HCT116 (cell line): ENCODE results near the gene PLEKHM3. TPM values are rescaled to one million over a fixed set of nuclear protein-coding genes. Genes with fewer than 3 reads are reported as not detected.
"Not testable (repeated sequence)": the region's sequence is repeated elsewhere in the genome, so short reads cannot be mapped to it uniquely, and the experiment has no call there.

Source experiments
- ATAC-seq: fragments of 200-7000 bp; cut with Tn5 transposase; 2 replicates; pipeline ENCODE4 v1.9.1; 2020; ENCODE audit warnings: mild to moderate bottlenecking, moderate library complexity
- BruUV-seq: library from RNA; stranded (reverse); fragments of 400-500 nt; replicated peaks from 2 replicates; lab custom pipeline; 2021; lab: Mats Ljungman, UMichigan
- CTCF ChIA-PET: fragments of 300-600 bp; sonication (Branson Sonifier 250); formaldehyde crosslinking; loops from one replicate; lab custom pipeline; 2021; ENCODE audit warnings: antibody characterized with exemption; lab: Charles Lee
- POLR2A ChIA-PET: fragments of 300-600, 350-600 bp; sonication (Branson Sonifier 250); formaldehyde crosslinking; loops from one replicate; lab custom pipeline; 2021; ENCODE audit warnings: antibody characterized with exemption; lab: Charles Lee
- RAD21 ChIA-PET, 2 experiments: fragments of 300-600 bp; sonication (Branson Sonifier 250); formaldehyde crosslinking; loops; one replicate each; lab custom pipeline; 2023; ENCODE audit warnings: low total read pairs in 2 of 2; ENCODE audit not compliant: uncharacterized antibody in 2 of 2, unreplicated experiment in 2 of 2, low non-redundant PET in 1 of 2; lab: Charles Lee
- DNase-seq: peaks from one replicate; pipeline ENCODE4 v3.0.0-alpha.2; 2010; ENCODE audit warnings: low read depth, low spot score
- H2AFZ ChIP-seq: fragments of 200-600 bp; shearing (Covaris generic), sonication (generic); 2 replicates; pipeline ENCODE4 v1.6.1; 2017; ENCODE audit warnings: low read depth, mixed run types, mixed read lengths, antibody characterized with exemption, low read length; ENCODE audit not compliant: poor library complexity, severe bottlenecking
- H3K27ac ChIP-seq: 2 replicates; pipeline ENCODE4 v1.5.1; 2012; ENCODE audit warnings: low read depth, low read length
- H3K27me3 ChIP-seq: fragments of 200-600 bp; sonication (generic); 2 replicates; pipeline ENCODE4 v1.6.1; 2016; ENCODE audit warnings: mixed run types, low read length, mixed read lengths; ENCODE audit not compliant: insufficient read depth
- H3K36me3 ChIP-seq, 2 experiments: fragments of 200-500 bp in 1 of 2; fragments of 200-600 bp in 1 of 2; sonication (Bioruptor generic) in 1 of 2; sonication (generic) in 1 of 2; 2 replicates each; pipeline versions ENCODE4 v1.5.1 to v1.6.1; 2014 to 2016; ENCODE audit warnings: low read length in 2 of 2, inconsistent platforms in 1 of 2, mixed read lengths in 1 of 2, mixed run types in 1 of 2; ENCODE audit not compliant: insufficient read depth in 2 of 2, control insufficient read depth in 1 of 2
- H3K4me1 ChIP-seq, 2 experiments: fragments of 200-600 bp in 1 of 2; sonication (generic) in 1 of 2; 2 replicates each; pipeline versions ENCODE4 v1.5.1 to v1.6.1; 2012 to 2017; ENCODE audit warnings: low read length in 2 of 2, inconsistent platforms in 1 of 2, mild to moderate bottlenecking in 1 of 2, mixed read lengths in 1 of 2, mixed run types in 1 of 2, moderate library complexity in 1 of 2; ENCODE audit not compliant: insufficient read depth in 2 of 2, control insufficient read depth in 1 of 2
- H3K4me2 ChIP-seq: fragments of 200-600 bp; sonication (generic); 2 replicates; pipeline ENCODE4 v1.6.1; 2017; ENCODE audit warnings: mixed run types, low read length, mixed read lengths
- H3K4me3 ChIP-seq, 2 experiments: fragments of 200-600 bp in 1 of 2; sonication (generic) in 1 of 2; replicated peaks in 1 of 2; 2 replicates each; pipeline ENCODE4 v1.5.1; 2011 to 2016; ENCODE audit warnings: low read length in 2 of 2, control low read depth in 1 of 2, low read depth in 1 of 2, mild to moderate bottlenecking in 1 of 2, mixed read lengths in 1 of 2, mixed run types in 1 of 2
- H3K79me2 ChIP-seq: fragments of 200-600 bp; sonication (generic); 2 replicates; pipeline ENCODE4 v1.6.1; 2017; ENCODE audit warnings: mild to moderate bottlenecking, mixed run types, low read length, moderate library complexity, mixed read lengths; ENCODE audit not compliant: insufficient read depth
- H3K9ac ChIP-seq: fragments of 200-600 bp; sonication (generic); 2 replicates; pipeline ENCODE4 v1.6.1; 2016; ENCODE audit warnings: low read length, mixed read lengths
- H3K9me2 ChIP-seq: fragments of 200-600 bp; sonication (generic), shearing (Covaris generic); 2 replicates; pipeline ENCODE4 v1.6.1; 2017; ENCODE audit warnings: mixed run types, mild to moderate bottlenecking, moderate library complexity; ENCODE audit not compliant: insufficient read depth
- H3K9me3 ChIP-seq, 2 experiments: fragments of 200-500 bp in 1 of 2; fragments of 200-600 bp in 1 of 2; sonication (Bioruptor generic) in 1 of 2; sonication (generic) in 1 of 2; 2 replicates each; pipeline ENCODE4 v1.6.1; 2014 to 2017; ENCODE audit warnings: low read length in 2 of 2, mixed read lengths in 2 of 2, inconsistent platforms in 1 of 2, low read depth in 1 of 2, mild to moderate bottlenecking in 1 of 2, mixed run types in 1 of 2, moderate library complexity in 1 of 2; ENCODE audit not compliant: control insufficient read depth in 1 of 2, insufficient read depth in 1 of 2
- H4K20me1 ChIP-seq: fragments of 200-600 bp; sonication (generic), shearing (Covaris generic); 2 replicates; pipeline ENCODE4 v1.6.1; 2017; ENCODE audit warnings: mixed run types, mild to moderate bottlenecking, moderate library complexity; ENCODE audit not compliant: insufficient read depth
- CEBPB ChIP-seq: IDR thresholded peaks from 2 replicates; pipeline ENCODE4 v1.6.1; 2012; ENCODE audit warnings: low read depth
- EGR1 ChIP-seq: IDR thresholded peaks from 2 replicates; pipeline ENCODE4 v1.6.1; 2012; ENCODE audit warnings: low read depth
- ELF1 ChIP-seq: IDR thresholded peaks from 2 replicates; pipeline ENCODE4 v1.6.1; 2012; ENCODE audit warnings: low read depth, borderline replicate concordance
- EZH2 ChIP-seq: fragments of 200-600 bp; sonication (generic); IDR thresholded peaks from 2 replicates; pipeline ENCODE4 v1.6.1; 2017; ENCODE audit warnings: antibody characterized with exemption, mixed run types
- FOSL1 ChIP-seq: IDR thresholded peaks from 2 replicates; pipeline ENCODE4 v1.6.1; 2012; ENCODE audit warnings: low read depth
- MAX ChIP-seq: IDR thresholded peaks from 2 replicates; pipeline ENCODE4 v1.6.1; 2012
- POLR2A ChIP-seq: IDR thresholded peaks from 2 replicates; pipeline ENCODE4 v1.7.0; 2011; ENCODE audit warnings: borderline replicate concordance; ENCODE audit not compliant: insufficient read depth, insufficient read length; ENCODE audit errors: extremely low read depth
- RAD21 ChIP-seq: IDR thresholded peaks from 2 replicates; pipeline ENCODE4 v1.6.1; 2012; ENCODE audit warnings: low read depth, mild to moderate bottlenecking
- REST ChIP-seq: IDR thresholded peaks from 2 replicates; pipeline ENCODE4 v1.6.1; 2012; ENCODE audit warnings: low read depth
- TCF7L2 ChIP-seq: IDR thresholded peaks from 2 replicates; pipeline ENCODE4 v1.7.0; 2011; ENCODE audit warnings: borderline replicate concordance, inconsistent platforms; ENCODE audit not compliant: insufficient read depth, insufficient read length; ENCODE audit errors: extremely low read depth
- ZBTB33 ChIP-seq: IDR thresholded peaks from 2 replicates; pipeline ENCODE4 v1.6.1; 2011; ENCODE audit warnings: mild to moderate bottlenecking, low read length, moderate library complexity; ENCODE audit not compliant: insufficient replicate concordance; ENCODE audit errors: extremely low read depth
- ZFX ChIP-seq: fragments of 450-650 bp; IDR thresholded peaks from 2 replicates; pipeline ENCODE4 v1.6.1; 2017
- intact Hi-C: fragments of 100-400 bp; cut with micrococcal nuclease; formaldehyde crosslinking; loops from 2 replicates; pipeline ENCODE4 v1.10.0; 2022
- total RNA-seq: library from RNA; stranded (reverse); gene quantifications from one replicate; pipeline ENCODE4 v1.2.1, GENCODE V29; 2021; ENCODE audit not compliant: unreplicated experiment

Gene PLEKHM3
- total RNA-seq, 1 experiment from 2014 or later: 6.3 TPM

GRCh38 chr2:208018124-208018712 is 7.1 kb downstream of the PLEKHM3 start:
- H3K4me2 ChIP-seq, H3K79me2 ChIP-seq, H3K9ac ChIP-seq, H3K4me3 ChIP-seq, intact Hi-C loops, BruUV-seq, DNase-seq, H2AFZ ChIP-seq, H4K20me1 ChIP-seq, H3K27ac ChIP-seq, H3K36me3 ChIP-seq, RAD21 ChIA-PET, ATAC-seq, H3K9me3 ChIP-seq, H3K27me3 ChIP-seq, CTCF ChIA-PET, POLR2A ChIA-PET, H3K9me2 ChIP-seq: not testable (repeated sequence)
- H3K4me1 ChIP-seq: peaks cover 6 to 11% of the 10 kb centered on the region in 2 experiments

GRCh38 chr2:208017721-208018120 is 7.6 kb downstream of the PLEKHM3 start:
- no peaks in the 10 kb centered on the region for H3K79me2 ChIP-seq
- no peak overlapping the region for H3K4me3 ChIP-seq
- ATAC-seq (no peak), DNase-seq (no peak)
- H2AFZ ChIP-seq: no peak overlapping the region
- no peak overlapping the region for H3K4me2 ChIP-seq
- TF ChIP-seq TCF7L2 (no peak), EZH2 (no peak), MAX (no peak), POLR2A (no peak), REST (no peak), ZBTB33 (no peak), ELF1 (no peak), RAD21 (no peak), EGR1 (no peak), CEBPB (no peak), ZFX (no peak), FOSL1 (no peak)
- H3K27ac ChIP-seq: no peak overlapping the region
- CTCF ChIA-PET: no interaction called here
- H3K9me2 ChIP-seq: no peaks in the 10 kb centered on the region
- H3K4me1 ChIP-seq: peaks cover 6 to 11% of the 10 kb centered on the region in 2 experiments
- no peaks in the 10 kb centered on the region for H3K27me3 ChIP-seq
- RAD21 ChIA-PET: no interaction called here
- no peaks in the 10 kb centered on the region for H4K20me1 ChIP-seq
- BruUV-seq: no TSS peak
- intact Hi-C loops: no loop called here
- no peaks in the 10 kb centered on the region for H3K9me3 ChIP-seq
- no peaks in the 10 kb centered on the region for H3K36me3 ChIP-seq
- POLR2A ChIA-PET: no interaction called here
- no peak overlapping the region for H3K9ac ChIP-seq
